ENCODE measurements around the gene NOC4L.
"Not testable (repeated sequence)": the region's sequence is repeated elsewhere in the genome, so short reads cannot be mapped to it uniquely, and the experiment has no call there.

GRCh38 chr12:132103072-132103471 lies 41.2 kb upstream of the NOC4L start:
- TF ChIP-seq, protein P1, sequence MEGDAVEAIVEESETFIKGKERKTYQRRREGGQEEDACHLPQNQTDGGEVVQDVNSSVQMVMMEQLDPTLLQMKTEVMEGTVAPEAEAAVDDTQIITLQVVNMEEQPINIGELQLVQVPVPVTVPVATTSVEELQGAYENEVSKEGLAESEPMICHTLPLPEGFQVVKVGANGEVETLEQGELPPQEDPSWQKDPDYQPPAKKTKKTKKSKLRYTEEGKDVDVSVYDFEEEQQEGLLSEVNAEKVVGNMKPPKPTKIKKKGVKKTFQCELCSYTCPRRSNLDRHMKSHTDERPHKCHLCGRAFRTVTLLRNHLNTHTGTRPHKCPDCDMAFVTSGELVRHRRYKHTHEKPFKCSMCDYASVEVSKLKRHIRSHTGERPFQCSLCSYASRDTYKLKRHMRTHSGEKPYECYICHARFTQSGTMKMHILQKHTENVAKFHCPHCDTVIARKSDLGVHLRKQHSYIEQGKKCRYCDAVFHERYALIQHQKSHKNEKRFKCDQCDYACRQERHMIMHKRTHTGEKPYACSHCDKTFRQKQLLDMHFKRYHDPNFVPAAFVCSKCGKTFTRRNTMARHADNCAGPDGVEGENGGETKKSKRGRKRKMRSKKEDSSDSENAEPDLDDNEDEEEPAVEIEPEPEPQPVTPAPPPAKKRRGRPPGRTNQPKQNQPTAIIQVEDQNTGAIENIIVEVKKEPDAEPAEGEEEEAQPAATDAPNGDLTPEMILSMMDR (IDR thresholded peaks at IDR 0.05) = not testable (repeated sequence)
- peak; percentile 72 for TF ChIP-seq USF2 (CRISPR knock-in tag; IDR thresholded peaks at IDR 0.05)
- TF ChIP-seq, protein P2, sequence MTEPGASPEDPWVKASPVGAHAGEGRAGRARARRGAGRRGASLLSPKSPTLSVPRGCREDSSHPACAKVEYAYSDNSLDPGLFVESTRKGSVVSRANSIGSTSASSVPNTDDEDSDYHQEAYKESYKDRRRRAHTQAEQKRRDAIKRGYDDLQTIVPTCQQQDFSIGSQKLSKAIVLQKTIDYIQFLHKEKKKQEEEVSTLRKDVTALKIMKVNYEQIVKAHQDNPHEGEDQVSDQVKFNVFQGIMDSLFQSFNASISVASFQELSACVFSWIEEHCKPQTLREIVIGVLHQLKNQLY (CRISPR knock-in tag; IDR thresholded peaks at IDR 0.05) = not testable (repeated sequence)
- TF ChIP-seq, protein P3, sequence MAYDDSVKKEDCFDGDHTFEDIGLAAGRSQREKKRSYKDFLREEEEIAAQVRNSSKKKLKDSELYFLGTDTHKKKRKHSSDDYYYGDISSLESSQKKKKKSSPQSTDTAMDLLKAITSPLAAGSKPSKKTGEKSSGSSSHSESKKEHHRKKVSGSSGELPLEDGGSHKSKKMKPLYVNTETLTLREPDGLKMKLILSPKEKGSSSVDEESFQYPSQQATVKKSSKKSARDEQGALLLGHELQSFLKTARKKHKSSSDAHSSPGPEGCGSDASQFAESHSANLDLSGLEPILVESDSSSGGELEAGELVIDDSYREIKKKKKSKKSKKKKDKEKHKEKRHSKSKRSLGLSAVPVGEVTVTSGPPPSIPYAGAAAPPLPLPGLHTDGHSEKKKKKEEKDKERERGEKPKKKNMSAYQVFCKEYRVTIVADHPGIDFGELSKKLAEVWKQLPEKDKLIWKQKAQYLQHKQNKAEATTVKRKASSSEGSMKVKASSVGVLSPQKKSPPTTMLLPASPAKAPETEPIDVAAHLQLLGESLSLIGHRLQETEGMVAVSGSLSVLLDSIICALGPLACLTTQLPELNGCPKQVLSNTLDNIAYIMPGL (CRISPR knock-in tag; IDR thresholded peaks at IDR 0.05) = not testable (repeated sequence)
- not testable (repeated sequence) for TF ChIP-seq E2F4 (CRISPR knock-in tag; IDR thresholded peaks at IDR 0.05; ENCODE audit: borderline replicate concordance, low read depth); ZMAT4 (CRISPR knock-in tag; IDR thresholded peaks at IDR 0.05); MXD4 (CRISPR knock-in tag; IDR thresholded peaks at IDR 0.05; ENCODE audit: borderline replicate concordance); ZNF281 (CRISPR knock-in tag; IDR thresholded peaks at IDR 0.05); NFYB (CRISPR knock-in tag; conservative IDR thresholded peaks at IDR 0.05; ENCODE audit: low read depth); ELF4 (CRISPR knock-in tag; IDR thresholded peaks at IDR 0.05; ENCODE audit: low read depth); AFF4 (CRISPR knock-in tag; IDR thresholded peaks at IDR 0.05; ENCODE audit: borderline replicate concordance); MAX (CRISPR knock-in tag; IDR thresholded peaks at IDR 0.05)
- TF ChIP-seq, protein P4, sequence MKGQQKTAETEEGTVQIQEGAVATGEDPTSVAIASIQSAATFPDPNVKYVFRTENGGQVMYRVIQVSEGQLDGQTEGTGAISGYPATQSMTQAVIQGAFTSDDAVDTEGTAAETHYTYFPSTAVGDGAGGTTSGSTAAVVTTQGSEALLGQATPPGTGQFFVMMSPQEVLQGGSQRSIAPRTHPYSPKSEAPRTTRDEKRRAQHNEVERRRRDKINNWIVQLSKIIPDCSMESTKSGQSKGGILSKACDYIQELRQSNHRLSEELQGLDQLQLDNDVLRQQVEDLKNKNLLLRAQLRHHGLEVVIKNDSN (CRISPR knock-in tag; IDR thresholded peaks at IDR 0.05) = 0 out of 2 replicates have a peak, but pooled peaks have one; percentile 50
- TF ChIP-seq, protein P5, sequence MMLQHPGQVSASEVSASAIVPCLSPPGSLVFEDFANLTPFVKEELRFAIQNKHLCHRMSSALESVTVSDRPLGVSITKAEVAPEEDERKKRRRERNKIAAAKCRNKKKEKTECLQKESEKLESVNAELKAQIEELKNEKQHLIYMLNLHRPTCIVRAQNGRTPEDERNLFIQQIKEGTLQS (CRISPR knock-in tag; conservative IDR thresholded peaks at IDR 0.05) = not testable (repeated sequence)
